ENCODE measurements around the gene CDHR2.

DNA sequence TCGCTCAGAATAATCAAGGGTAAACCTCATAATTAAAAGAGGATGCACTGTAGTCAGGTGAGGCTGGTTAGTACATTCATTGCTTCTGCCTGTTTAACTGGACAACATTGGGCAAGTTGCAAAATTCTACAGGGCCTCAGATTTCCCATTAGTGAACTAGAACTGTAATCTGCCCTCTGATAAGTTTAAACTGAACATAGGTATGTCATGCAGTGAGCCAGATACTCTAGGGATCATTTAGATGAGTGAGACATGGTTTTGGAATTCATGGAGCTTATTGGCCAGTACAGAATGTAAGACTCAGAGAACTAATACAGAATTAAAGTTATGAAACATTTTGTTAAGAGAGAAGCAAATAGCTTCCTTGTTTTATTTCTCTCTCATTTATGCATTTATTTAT is 47.8 kb upstream of the CDHR2 start:
- TF ChIP-seq POLR2A (IDR thresholded peaks at IDR 0.05) = no peak
- TF ChIP-seq, protein P1, sequence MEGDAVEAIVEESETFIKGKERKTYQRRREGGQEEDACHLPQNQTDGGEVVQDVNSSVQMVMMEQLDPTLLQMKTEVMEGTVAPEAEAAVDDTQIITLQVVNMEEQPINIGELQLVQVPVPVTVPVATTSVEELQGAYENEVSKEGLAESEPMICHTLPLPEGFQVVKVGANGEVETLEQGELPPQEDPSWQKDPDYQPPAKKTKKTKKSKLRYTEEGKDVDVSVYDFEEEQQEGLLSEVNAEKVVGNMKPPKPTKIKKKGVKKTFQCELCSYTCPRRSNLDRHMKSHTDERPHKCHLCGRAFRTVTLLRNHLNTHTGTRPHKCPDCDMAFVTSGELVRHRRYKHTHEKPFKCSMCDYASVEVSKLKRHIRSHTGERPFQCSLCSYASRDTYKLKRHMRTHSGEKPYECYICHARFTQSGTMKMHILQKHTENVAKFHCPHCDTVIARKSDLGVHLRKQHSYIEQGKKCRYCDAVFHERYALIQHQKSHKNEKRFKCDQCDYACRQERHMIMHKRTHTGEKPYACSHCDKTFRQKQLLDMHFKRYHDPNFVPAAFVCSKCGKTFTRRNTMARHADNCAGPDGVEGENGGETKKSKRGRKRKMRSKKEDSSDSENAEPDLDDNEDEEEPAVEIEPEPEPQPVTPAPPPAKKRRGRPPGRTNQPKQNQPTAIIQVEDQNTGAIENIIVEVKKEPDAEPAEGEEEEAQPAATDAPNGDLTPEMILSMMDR (IDR thresholded peaks at IDR 0.05) = no peak
